ENCODE measurements around the gene CAMKK1.

GRCh38 chr17:3843935-3844516 is 48.8 kb downstream of the CAMKK1 start:
- TF ChIP-seq SMC3 (conservative IDR thresholded peaks at IDR 0.05; ENCODE audit: poor library complexity), result no peak
- peak; percentile 40 for TF ChIP-seq CTCF (IDR thresholded peaks at IDR 0.05; ENCODE audit: poor library complexity, severe bottlenecking)
- TF ChIP-seq RAD21 (conservative IDR thresholded peaks at IDR 0.05), result no peak
- no peak for TF ChIP-seq EP300 (conservative IDR thresholded peaks at IDR 0.05; ENCODE audit: poor library complexity, severe bottlenecking)
- no peak for TF ChIP-seq TAF1 (IDR thresholded peaks at IDR 0.05; ENCODE audit: low read depth)
